Astrocyte of the spinal cord (primary cell): ENCODE results near the gene ZFAND6.

Experiments
- DNase-seq: peaks from one replicate; pipeline ENCODE4 v3.0.0; 2011; ENCODE audit warnings: low read depth, low spot score
- H3K4me3 ChIP-seq: 2 replicates; pipeline ENCODE4 v1.5.1; 2011; ENCODE audit warnings: low read depth, mild to moderate bottlenecking, low read length, moderate library complexity
- in situ Hi-C: cut with HindIII; loops from 2 replicates; pipeline ENCODE4 v1.10.0; 2017; ENCODE audit warnings: low sequenced_read_pairs
- TF ChIP-seq, protein P1 (sequence below): IDR thresholded peaks from 2 replicates; pipeline ENCODE4 v1.5.1; 2012; ENCODE audit warnings: low read depth, mild to moderate bottlenecking, low read length, inconsistent platforms

ZFAND6 gene

DNA sequence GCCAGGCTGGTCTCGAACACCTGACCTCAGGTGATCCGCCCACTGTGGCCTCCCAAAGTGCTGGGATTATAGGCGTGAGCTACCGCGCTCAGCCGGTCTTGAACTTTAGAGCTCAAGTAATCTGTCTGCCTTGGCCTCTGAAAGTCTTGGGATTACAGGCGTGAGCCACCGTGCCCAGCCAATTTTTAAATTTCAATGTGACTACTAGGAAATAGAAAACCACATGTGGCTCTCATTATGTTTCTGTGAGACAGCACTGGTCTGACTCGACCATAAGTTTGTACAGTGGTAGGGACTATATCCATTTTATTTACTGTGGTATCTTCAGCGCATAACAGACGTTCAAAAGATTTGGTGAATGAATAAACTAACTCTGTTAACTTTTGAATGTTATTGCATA is 9.1 kb downstream of the ZFAND6 start:
- in situ Hi-C loops = no loop called here
- peak; percentile 50 for DNase-seq
- no peak overlapping the region for H3K4me3 ChIP-seq
- TF ChIP-seq, protein P1, sequence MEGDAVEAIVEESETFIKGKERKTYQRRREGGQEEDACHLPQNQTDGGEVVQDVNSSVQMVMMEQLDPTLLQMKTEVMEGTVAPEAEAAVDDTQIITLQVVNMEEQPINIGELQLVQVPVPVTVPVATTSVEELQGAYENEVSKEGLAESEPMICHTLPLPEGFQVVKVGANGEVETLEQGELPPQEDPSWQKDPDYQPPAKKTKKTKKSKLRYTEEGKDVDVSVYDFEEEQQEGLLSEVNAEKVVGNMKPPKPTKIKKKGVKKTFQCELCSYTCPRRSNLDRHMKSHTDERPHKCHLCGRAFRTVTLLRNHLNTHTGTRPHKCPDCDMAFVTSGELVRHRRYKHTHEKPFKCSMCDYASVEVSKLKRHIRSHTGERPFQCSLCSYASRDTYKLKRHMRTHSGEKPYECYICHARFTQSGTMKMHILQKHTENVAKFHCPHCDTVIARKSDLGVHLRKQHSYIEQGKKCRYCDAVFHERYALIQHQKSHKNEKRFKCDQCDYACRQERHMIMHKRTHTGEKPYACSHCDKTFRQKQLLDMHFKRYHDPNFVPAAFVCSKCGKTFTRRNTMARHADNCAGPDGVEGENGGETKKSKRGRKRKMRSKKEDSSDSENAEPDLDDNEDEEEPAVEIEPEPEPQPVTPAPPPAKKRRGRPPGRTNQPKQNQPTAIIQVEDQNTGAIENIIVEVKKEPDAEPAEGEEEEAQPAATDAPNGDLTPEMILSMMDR = no peak

GRCh38 chr15:80070840-80071239 is 11.4 kb downstream of the ZFAND6 start:
- DNase-seq = peak; percentile 43
- TF ChIP-seq, protein P1 = no peak
- no peak overlapping the region for H3K4me3 ChIP-seq
- in situ Hi-C loops = no loop called here

GRCh38 chr15:80071652-80072051 is 12.2 kb downstream of the ZFAND6 start:
- in situ Hi-C loops = no loop called here
- H3K4me3 ChIP-seq = no peak overlapping the region

GRCh38 chr15:80072285-80072994 is 13.0 kb downstream of the ZFAND6 start:
- in situ Hi-C loops = no loop called here
- H3K4me3 ChIP-seq = peak overlapping the region; percentile 63
- TF ChIP-seq, protein P1 = no peak
- peak; percentile 95 for DNase-seq

More at GRCh38 chr15:80071652-80072051, 12.2 kb downstream of the ZFAND6 start:
- TF ChIP-seq, protein P1 = no peak
- DNase-seq = no peak

DNA sequence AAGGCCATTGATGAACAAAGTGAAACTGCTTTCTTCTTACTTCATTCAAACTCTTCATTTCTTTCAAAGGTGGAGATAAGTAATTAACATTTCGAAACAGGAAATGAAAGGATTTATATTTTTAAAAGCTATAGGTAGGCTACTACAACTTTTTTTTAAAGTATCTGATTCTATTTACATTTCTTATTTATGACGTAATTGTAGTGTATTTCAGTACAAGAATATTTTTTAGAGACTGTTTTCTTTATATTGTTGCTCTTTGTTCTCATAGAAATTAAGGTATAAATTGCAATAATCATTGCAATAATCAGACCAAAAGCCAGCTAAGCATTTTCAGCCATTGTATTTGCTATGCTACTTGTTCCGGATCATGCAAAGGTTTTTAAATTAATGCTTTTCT is 13.7 kb downstream of the ZFAND6 start:
- TF ChIP-seq, protein P1 = no peak
- H3K4me3 ChIP-seq = peak overlapping the region; percentile 63

GRCh38 chr15:80076321-80077318 is 17.1 kb downstream of the ZFAND6 start:
- TF ChIP-seq, protein P1 = no peak
- H3K4me3 ChIP-seq = no peak overlapping the region
- peak; percentile 25 for DNase-seq
- in situ Hi-C loops = no loop called here

More for the DNA sequence above, 13.7 kb downstream of the ZFAND6 start:
- DNase-seq = no peak
- in situ Hi-C loops = no loop called here
